ENCODE results near the gene TCF4. TPM values are rescaled to one million over a fixed set of nuclear protein-coding genes. Genes with fewer than 3 reads are reported as not detected.

The TCF4 gene
- total RNA-seq, 4 donors from 2014 or later: 58.0 to 84.3 (median 68.1) TPM

DNA sequence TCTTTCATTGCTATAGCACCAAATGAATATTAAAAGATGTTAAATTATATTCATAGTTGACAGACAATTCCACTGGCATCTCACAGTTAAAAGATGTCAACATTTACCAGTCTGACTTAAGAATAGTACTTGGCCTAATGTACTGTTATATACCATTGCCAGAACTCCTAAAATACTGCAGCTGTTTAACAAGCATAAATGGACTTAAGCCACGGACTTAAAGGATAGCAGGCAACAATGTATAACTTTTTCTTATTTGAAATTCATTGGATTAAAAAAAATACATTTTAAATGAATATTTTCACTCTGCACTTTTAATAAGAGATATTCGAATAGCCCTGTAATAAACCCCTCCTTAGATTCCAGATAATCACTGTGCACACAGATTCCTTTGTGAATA, 3.8 kb downstream of the TCF4 start:
- Histone ChIP-seq H3K9me3 (no peaks in the 10 kb centered on the region), H3K27ac (replicated peaks in 1 of 4) (peak overlapping the region in 1 of 4 donors; percentile 91), H3K27me3 (no peaks in the 10 kb centered on the region), H3K4me1 (peaks cover 19 to 61% (median 42%) of the 10 kb centered on the region in 4 donors), H3K36me3 (no peaks in the 10 kb centered on the region), H3K4me3 (peak overlapping the region in 3 of 4 donors; percentile 17 to 73 (median 69))
- no peak for TF ChIP-seq POLR2A (IDR thresholded peaks at IDR 0.05; ENCODE audit: low read depth)
- TF ChIP-seq, protein P1, sequence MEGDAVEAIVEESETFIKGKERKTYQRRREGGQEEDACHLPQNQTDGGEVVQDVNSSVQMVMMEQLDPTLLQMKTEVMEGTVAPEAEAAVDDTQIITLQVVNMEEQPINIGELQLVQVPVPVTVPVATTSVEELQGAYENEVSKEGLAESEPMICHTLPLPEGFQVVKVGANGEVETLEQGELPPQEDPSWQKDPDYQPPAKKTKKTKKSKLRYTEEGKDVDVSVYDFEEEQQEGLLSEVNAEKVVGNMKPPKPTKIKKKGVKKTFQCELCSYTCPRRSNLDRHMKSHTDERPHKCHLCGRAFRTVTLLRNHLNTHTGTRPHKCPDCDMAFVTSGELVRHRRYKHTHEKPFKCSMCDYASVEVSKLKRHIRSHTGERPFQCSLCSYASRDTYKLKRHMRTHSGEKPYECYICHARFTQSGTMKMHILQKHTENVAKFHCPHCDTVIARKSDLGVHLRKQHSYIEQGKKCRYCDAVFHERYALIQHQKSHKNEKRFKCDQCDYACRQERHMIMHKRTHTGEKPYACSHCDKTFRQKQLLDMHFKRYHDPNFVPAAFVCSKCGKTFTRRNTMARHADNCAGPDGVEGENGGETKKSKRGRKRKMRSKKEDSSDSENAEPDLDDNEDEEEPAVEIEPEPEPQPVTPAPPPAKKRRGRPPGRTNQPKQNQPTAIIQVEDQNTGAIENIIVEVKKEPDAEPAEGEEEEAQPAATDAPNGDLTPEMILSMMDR (IDR thresholded peaks at IDR 0.05): no peak
- 58% methylated on average over 2 of the region's 2 CpGs for WGBS
- intact Hi-C loops (cut with DNase I): loop anchor here (5.0 to 10.0 kb wide), 4 partner anchors 37 to 1051 kb away; partner anchors contain the start of gene TXNL1
- DNase-seq (ENCODE audit: extremely low spot score): no peak

DNA sequence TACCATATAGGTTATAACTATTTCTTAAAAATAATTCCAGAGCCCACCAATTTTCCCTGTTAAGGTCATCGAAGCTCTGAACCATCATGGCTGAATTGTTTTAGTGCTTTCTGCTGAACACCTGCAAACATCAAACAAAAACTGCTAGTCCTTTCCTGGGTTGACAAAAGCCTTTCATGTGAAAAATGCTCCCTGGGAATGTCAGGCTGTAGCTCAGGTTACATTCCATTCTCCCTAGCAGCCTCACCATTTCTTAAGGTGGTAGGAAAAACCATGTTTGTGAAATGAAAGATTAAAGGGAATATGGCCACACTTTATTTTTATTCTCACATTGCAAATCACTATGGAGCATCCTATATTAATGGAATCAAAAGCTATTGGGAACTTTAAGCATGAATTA, 5.7 kb downstream of the TCF4 start:
- no peak overlapping the region for H3K4me3 ChIP-seq
- intact Hi-C loops (cut with DNase I): loop anchor here (5.0 to 10.0 kb wide), 4 partner anchors 35 to 1052 kb away; partner anchors contain the start of gene TXNL1
- H3K27me3 ChIP-seq: no peaks in the 10 kb centered on the region
- no peak overlapping the region for H3K27ac ChIP-seq (replicated peaks in 1 of 4)
- no peak for DNase-seq (ENCODE audit: extremely low spot score)
- H3K36me3 ChIP-seq: no peaks in the 10 kb centered on the region
- no peak for TF ChIP-seq EP300 (IDR thresholded peaks at IDR 0.05)
- TF ChIP-seq POLR2AphosphoS5 (IDR thresholded peaks at IDR 0.05): no peak
- peaks cover 19 to 62% (median 44%) of the 10 kb centered on the region in 4 donors for H3K4me1 ChIP-seq
- WGBS: 80% methylated on average over 1 of the region's 1 CpG
- no peaks in the 10 kb centered on the region for H3K9me3 ChIP-seq

DNA sequence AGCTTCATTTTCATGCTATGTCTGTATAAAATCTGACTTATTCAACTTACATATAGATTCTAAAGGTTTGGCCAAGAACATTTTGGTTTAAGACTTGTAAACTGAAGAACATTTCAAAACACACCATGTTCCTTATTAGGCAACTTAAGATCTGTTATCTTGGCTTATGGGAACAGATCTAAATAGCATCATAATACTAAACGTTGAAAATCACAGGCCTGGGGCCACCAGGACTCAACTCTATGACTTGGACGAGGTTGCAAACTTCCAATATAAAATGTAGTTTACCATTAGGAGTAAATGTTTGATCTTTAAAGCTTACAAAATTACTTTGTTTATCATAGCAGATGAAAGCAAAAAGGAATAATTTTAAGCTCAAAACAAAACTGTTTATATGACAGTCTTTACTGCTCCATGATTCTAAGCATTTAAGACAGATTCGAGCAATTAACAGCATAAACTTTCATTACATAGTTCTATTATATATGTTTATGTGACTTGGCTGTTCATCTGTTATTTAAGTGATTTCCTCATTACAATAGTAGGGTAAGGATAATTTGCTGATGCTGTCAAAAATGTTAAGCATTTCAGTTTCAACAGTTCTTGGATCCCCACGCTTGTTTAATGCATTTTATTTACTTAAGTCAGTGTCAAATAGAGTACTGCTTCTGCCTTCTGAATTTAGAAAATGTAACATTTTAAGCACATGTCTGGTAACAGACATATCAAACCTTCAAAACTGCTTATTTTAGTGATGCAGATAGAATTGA, 8.3 kb downstream of the TCF4 start:
- Histone ChIP-seq H3K9me3 (no peaks in the 10 kb centered on the region), H3K27ac (replicated peaks in 1 of 4) (no peak overlapping the region), H3K4me1 (peaks cover 15 to 40% (median 25%) of the 10 kb centered on the region in 4 donors), H3K27me3 (no peaks in the 10 kb centered on the region), H3K4me3 (no peak overlapping the region), H3K36me3 (no peaks in the 10 kb centered on the region)
- intact Hi-C loops (cut with DNase I): loop anchor here (5.0 to 10.0 kb wide), 4 partner anchors 32 to 1055 kb away; partner anchors contain the start of gene TXNL1
- 56% methylated on average over 4 of the region's 4 CpGs for WGBS
- TF ChIP-seq, protein P1 (IDR thresholded peaks at IDR 0.05): no peak
- TF ChIP-seq POLR2A (IDR thresholded peaks at IDR 0.05; ENCODE audit: low read depth) (no peak), POLR2AphosphoS5 (IDR thresholded peaks at IDR 0.05) (no peak), EP300 (IDR thresholded peaks at IDR 0.05) (no peak)
- no peak for DNase-seq (ENCODE audit: extremely low spot score)

DNA sequence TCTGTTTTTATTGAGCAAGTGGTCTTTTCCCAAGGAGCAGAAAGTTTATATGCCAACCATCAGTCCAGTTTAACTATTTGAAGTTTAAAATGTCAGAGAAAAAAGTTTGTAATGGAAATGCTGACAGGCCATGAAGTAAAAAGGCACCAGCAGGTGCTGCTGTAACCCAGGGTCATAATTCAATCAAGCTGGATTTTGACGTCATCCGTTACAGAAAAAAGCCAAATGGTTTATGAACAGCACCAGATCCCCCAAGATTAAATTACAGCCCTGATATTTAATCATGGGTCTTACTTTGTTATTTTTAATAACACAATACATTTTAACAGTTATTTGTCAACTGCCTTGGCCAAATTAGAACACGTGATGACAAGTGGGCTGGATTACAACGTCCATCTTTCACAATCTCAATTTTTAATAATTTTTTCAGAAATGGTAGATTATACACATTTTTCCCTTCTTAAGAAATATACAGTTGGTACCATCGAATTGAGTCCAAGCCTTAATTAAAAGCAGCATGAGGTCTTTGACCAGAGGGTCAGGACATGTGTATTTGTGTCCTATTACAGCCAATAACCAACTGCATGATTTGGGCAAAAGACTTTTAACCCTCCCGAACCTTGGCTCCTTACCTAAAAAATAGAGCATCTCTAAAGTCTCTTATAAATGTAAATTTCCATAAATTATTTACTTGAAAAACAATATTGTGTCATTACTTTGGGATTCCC, 10.0 kb downstream of the TCF4 start:
- H3K4me3 ChIP-seq: no peak overlapping the region
- intact Hi-C loops (cut with DNase I): no loop called here
- TF ChIP-seq, protein P1 (IDR thresholded peaks at IDR 0.05): peak in 1 of 3 experiments; percentile 6
- TF ChIP-seq POLR2A (IDR thresholded peaks at IDR 0.05; ENCODE audit: low read depth): no peak
- no peak for TF ChIP-seq EP300 (IDR thresholded peaks at IDR 0.05)
- no peak for TF ChIP-seq POLR2AphosphoS5 (IDR thresholded peaks at IDR 0.05)
- 72% methylated on average over 6 of the region's 6 CpGs for whole genome bisulfite sequencing
- DNase-seq (ENCODE audit: extremely low spot score): no peak
- no peaks in the 10 kb centered on the region for H3K36me3 ChIP-seq
- no peaks in the 10 kb centered on the region for H3K27me3 ChIP-seq
- peaks cover 8 to 26% (median 16%) of the 10 kb centered on the region in 4 donors for H3K4me1 ChIP-seq
- no peaks in the 10 kb centered on the region for H3K9me3 ChIP-seq
- no peak overlapping the region for H3K27ac ChIP-seq (replicated peaks in 1 of 4)

DNA sequence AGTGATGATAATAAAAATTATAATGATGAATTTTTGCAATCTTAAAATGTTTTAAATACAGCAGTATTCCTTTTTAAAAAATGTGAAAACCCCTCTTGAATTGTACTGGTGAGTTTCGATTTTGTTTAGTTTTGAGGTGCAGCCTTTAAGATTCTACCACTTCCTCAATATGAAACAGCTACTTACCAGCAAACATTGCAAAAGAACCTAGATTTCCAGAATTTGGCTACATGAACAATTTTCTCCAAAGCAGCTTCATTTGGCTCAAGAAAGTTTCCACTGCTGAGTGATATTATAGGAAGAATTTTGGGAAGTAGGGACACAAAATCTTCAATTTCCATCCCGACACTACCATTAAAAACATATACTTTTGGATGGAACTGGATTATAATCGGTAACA, 12.0 kb downstream of the TCF4 start:
- no peak overlapping the region for H3K4me3 ChIP-seq
- DNase-seq (ENCODE audit: extremely low spot score): no peak
- H3K36me3 ChIP-seq: no peaks in the 10 kb centered on the region
- H3K27me3 ChIP-seq: no peaks in the 10 kb centered on the region
- H3K4me1 ChIP-seq: peaks cover 0 to 21% (median 8%) of the 10 kb centered on the region in 4 donors
- 90% methylated on average over 3 of the region's 3 CpGs for WGBS
- TF ChIP-seq, protein P1 (IDR thresholded peaks at IDR 0.05): no peak
- TF ChIP-seq POLR2A (IDR thresholded peaks at IDR 0.05; ENCODE audit: low read depth) (no peak), POLR2AphosphoS5 (IDR thresholded peaks at IDR 0.05) (no peak), EP300 (IDR thresholded peaks at IDR 0.05) (no peak)
- intact Hi-C loops (cut with DNase I): no loop called here
- H3K9me3 ChIP-seq: no peaks in the 10 kb centered on the region
- no peak overlapping the region for H3K27ac ChIP-seq (replicated peaks in 1 of 4)
